ENCODE results near the gene MON2.

Gene MON2

DNA sequence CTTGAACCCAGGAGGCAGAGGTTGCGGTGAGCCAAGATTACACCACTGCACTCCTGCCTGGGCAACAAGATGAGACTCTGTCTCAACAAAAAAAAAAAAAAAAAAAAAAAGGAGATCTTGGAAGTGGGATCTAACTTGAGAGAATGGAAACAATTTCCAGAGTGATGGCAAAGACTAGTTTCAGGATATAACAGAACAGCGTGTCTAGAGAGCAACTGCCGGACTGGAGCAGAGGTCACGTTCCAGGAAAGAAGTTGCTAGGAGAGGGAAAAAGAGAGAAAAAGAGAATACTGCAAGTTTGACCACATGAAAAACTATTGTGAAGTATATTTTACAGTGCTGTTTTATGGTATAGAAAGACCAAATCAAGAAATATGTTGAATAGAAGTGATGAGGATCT is 118.0 kb downstream of the MON2 start:
- no peaks in the 10 kb centered on the region for H3K9me3 ChIP-seq (ENCODE audit: control insufficient read depth, low read length)
- 91% methylated on average over 3 of the region's 4 CpGs for WGBS
- no peak overlapping the region for H2BK15ac ChIP-seq (ENCODE audit: low read depth, poor library complexity, severe bottlenecking)
- H3K4me3 ChIP-seq (ENCODE audit: insufficient read depth in 1 of 2, low read depth in 1 of 2, low read length in 2 of 2) = no peak overlapping the region
- no peak overlapping the region for H2AK5ac ChIP-seq (ENCODE audit: low read length, severe bottlenecking)
- H3K27ac ChIP-seq (ENCODE audit: low read length, poor library complexity, severe bottlenecking) = no peak overlapping the region
- no peak overlapping the region for H2BK5ac ChIP-seq (ENCODE audit: low read depth, low read length, poor library complexity, severe bottlenecking)
- peaks cover 0 to 46% of the 10 kb centered on the region in 2 experiments for H3K36me3 ChIP-seq (ENCODE audit: control insufficient read depth in 1 of 2, insufficient read depth in 2 of 2, low read depth in 1 of 2, low read length in 2 of 2)
- DNase-seq = no peak
- peaks cover 2% of the 10 kb centered on the region for H3K79me1 ChIP-seq (replicated peaks; ENCODE audit: low read length, poor library complexity, severe bottlenecking)
- no peak overlapping the region for H3K18ac ChIP-seq (ENCODE audit: low read depth in 1 of 2, low read length in 2 of 2)
- H3K23ac ChIP-seq (ENCODE audit: low read length in 2 of 2) = no peak overlapping the region
- no peaks in the 10 kb centered on the region for H3K4me1 ChIP-seq (ENCODE audit: control insufficient read depth, insufficient read depth, low read depth, low read length)
- no peak overlapping the region for H3K4me2 ChIP-seq (ENCODE audit: low read length, poor library complexity, severe bottlenecking)
- H4K91ac ChIP-seq (ENCODE audit: low read length) = no peak overlapping the region
- H3K14ac ChIP-seq (ENCODE audit: low read length in 2 of 2) = no peak overlapping the region
- H2AFZ ChIP-seq (ENCODE audit: low read depth, low read length) = no peak overlapping the region
- H4K8ac ChIP-seq (ENCODE audit: low read length) = no peak overlapping the region
- H3K27me3 ChIP-seq (ENCODE audit: control insufficient read depth in 1 of 2, insufficient read depth in 1 of 2, low read length in 2 of 2) = no peaks in the 10 kb centered on the region
- no peak overlapping the region for H2BK120ac ChIP-seq (ENCODE audit: low read depth, low read length)
- H3K9ac ChIP-seq (ENCODE audit: low read length) = no peak overlapping the region
- H3K4ac ChIP-seq (ENCODE audit: low read depth in 1 of 2, low read length in 2 of 2) = no peak overlapping the region
- H2BK12ac ChIP-seq (ENCODE audit: low read length in 2 of 2) = no peak overlapping the region

DNA sequence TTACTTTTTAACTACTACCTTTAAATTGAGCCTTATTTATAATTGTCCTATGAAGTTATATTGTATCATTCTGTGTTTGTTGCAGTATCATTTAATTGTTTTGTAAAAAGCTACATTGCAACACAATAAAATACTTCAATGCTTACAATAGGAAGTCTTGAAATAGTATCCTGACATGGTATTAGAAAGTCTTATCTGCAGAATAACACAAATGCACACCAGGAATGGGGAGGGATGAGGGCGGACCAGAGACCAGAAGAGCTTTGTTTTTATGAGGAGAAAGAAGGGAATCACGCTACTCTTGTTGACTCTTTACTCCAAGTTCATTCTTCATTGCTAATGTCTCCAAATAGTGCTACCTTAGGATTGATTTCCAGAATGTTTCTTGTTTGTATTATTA is 120.2 kb downstream of the MON2 start:
- no peak overlapping the region for H3K4me3 ChIP-seq (ENCODE audit: insufficient read depth in 1 of 2, low read depth in 1 of 2, low read length in 2 of 2)
- no peak overlapping the region for H2BK12ac ChIP-seq (ENCODE audit: low read length in 2 of 2)
- no peak overlapping the region for H3K9ac ChIP-seq (ENCODE audit: low read length)
- no peaks in the 10 kb centered on the region for H3K27me3 ChIP-seq (ENCODE audit: control insufficient read depth in 1 of 2, insufficient read depth in 1 of 2, low read length in 2 of 2)
- no peak for DNase-seq
- H3K9me3 ChIP-seq (ENCODE audit: control insufficient read depth, low read length) = no peaks in the 10 kb centered on the region
- no peak overlapping the region for H2BK5ac ChIP-seq (ENCODE audit: low read depth, low read length, poor library complexity, severe bottlenecking)
- H4K8ac ChIP-seq (ENCODE audit: low read length) = no peak overlapping the region
- no peak overlapping the region for H2BK15ac ChIP-seq (ENCODE audit: low read depth, poor library complexity, severe bottlenecking)
- H2BK120ac ChIP-seq (ENCODE audit: low read depth, low read length) = no peak overlapping the region
- no peak overlapping the region for H3K4ac ChIP-seq (ENCODE audit: low read depth in 1 of 2, low read length in 2 of 2)
- H4K91ac ChIP-seq (ENCODE audit: low read length) = no peak overlapping the region
- no peak overlapping the region for H3K4me2 ChIP-seq (ENCODE audit: low read length, poor library complexity, severe bottlenecking)
- H3K36me3 ChIP-seq (ENCODE audit: control insufficient read depth in 1 of 2, insufficient read depth in 2 of 2, low read depth in 1 of 2, low read length in 2 of 2) = peaks cover 3 to 66% of the 10 kb centered on the region in 2 experiments
- H2AFZ ChIP-seq (ENCODE audit: low read depth, low read length) = no peak overlapping the region
- peaks cover 2% of the 10 kb centered on the region for H3K79me1 ChIP-seq (replicated peaks; ENCODE audit: low read length, poor library complexity, severe bottlenecking)
- no peak overlapping the region for H3K23ac ChIP-seq (ENCODE audit: low read length in 2 of 2)
- whole genome bisulfite sequencing = 100% methylated on average over 2 of the region's 2 CpGs
- H2AK5ac ChIP-seq (ENCODE audit: low read length, severe bottlenecking) = no peak overlapping the region
- no peak overlapping the region for H3K27ac ChIP-seq (ENCODE audit: low read length, poor library complexity, severe bottlenecking)
- no peak overlapping the region for H3K14ac ChIP-seq (ENCODE audit: low read length in 2 of 2)
- H3K4me1 ChIP-seq (ENCODE audit: control insufficient read depth, insufficient read depth, low read depth, low read length) = no peaks in the 10 kb centered on the region
- H3K18ac ChIP-seq (ENCODE audit: low read depth in 1 of 2, low read length in 2 of 2) = no peak overlapping the region

DNA sequence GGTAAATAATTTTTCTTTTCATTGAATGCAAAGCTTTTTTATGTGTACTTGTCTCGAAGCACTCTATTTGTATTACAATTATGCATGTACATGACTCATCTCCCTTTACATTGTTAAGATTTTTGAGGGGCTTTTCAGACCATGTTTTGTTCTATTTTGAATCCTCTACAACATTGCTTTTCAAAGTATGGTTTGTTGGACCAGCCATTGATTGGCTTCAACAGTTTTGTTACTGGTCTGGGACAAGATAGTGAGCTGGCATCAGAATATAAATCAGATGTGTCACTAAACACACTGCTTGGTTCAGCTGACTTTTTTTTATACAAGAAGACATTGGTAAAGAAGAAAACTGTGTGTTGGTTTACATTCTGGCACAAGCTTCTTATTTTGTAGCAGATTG is 122.3 kb downstream of the MON2 start:
- DNase-seq = peak; percentile 9
- no peak overlapping the region for H2AFZ ChIP-seq (ENCODE audit: low read depth, low read length)
- H3K79me1 ChIP-seq (replicated peaks; ENCODE audit: low read length, poor library complexity, severe bottlenecking) = no peaks in the 10 kb centered on the region
- H3K18ac ChIP-seq (ENCODE audit: low read depth in 1 of 2, low read length in 2 of 2) = no peak overlapping the region
- no CpG with 5 or more reads among the region's 1 CpG for WGBS
- H3K27ac ChIP-seq (ENCODE audit: low read length, poor library complexity, severe bottlenecking) = no peak overlapping the region
- H2BK15ac ChIP-seq (ENCODE audit: low read depth, poor library complexity, severe bottlenecking) = no peak overlapping the region
- no peak overlapping the region for H3K4me3 ChIP-seq (ENCODE audit: insufficient read depth in 1 of 2, low read depth in 1 of 2, low read length in 2 of 2)
- H4K91ac ChIP-seq (ENCODE audit: low read length) = no peak overlapping the region
- no peak overlapping the region for H3K4ac ChIP-seq (ENCODE audit: low read depth in 1 of 2, low read length in 2 of 2)
- no peak overlapping the region for H2BK12ac ChIP-seq (ENCODE audit: low read length in 2 of 2)
- H3K9me3 ChIP-seq (ENCODE audit: control insufficient read depth, low read length) = no peaks in the 10 kb centered on the region
- H2BK120ac ChIP-seq (ENCODE audit: low read depth, low read length) = no peak overlapping the region
- no peak overlapping the region for H3K9ac ChIP-seq (ENCODE audit: low read length)
- H2BK5ac ChIP-seq (ENCODE audit: low read depth, low read length, poor library complexity, severe bottlenecking) = no peak overlapping the region
- no peak overlapping the region for H3K4me2 ChIP-seq (ENCODE audit: low read length, poor library complexity, severe bottlenecking)
- H3K14ac ChIP-seq (ENCODE audit: low read length in 2 of 2) = no peak overlapping the region
- H3K4me1 ChIP-seq (ENCODE audit: control insufficient read depth, insufficient read depth, low read depth, low read length) = no peaks in the 10 kb centered on the region
- H3K23ac ChIP-seq (ENCODE audit: low read length in 2 of 2) = no peak overlapping the region
- H2AK5ac ChIP-seq (ENCODE audit: low read length, severe bottlenecking) = no peak overlapping the region
- no peak overlapping the region for H4K8ac ChIP-seq (ENCODE audit: low read length)
- H3K36me3 ChIP-seq (ENCODE audit: control insufficient read depth in 1 of 2, insufficient read depth in 2 of 2, low read depth in 1 of 2, low read length in 2 of 2) = peaks cover 3 to 75% of the 10 kb centered on the region in 2 experiments
- H3K27me3 ChIP-seq (ENCODE audit: control insufficient read depth in 1 of 2, insufficient read depth in 1 of 2, low read length in 2 of 2) = no peaks in the 10 kb centered on the region

DNA sequence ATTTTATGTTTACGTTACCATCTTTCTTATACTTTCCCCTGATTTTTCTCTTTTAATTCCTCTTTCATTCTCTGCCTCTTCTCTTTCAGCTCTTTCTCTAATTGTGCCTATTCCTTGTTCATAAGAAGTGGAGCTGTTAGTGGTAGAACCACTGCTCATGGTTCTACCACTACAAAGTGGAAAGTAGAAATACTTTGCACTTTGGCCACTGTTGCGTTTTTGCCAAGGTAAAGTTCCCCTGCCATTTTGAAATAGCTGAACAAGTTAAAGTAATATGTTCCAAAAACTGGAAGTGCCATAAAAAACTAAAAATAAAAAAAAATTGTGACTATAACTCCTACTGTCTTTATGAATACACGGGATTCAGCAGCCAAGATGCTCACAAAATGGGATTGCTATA is 130.6 kb downstream of the MON2 start:
- H3K36me3 ChIP-seq (ENCODE audit: control insufficient read depth in 1 of 2, insufficient read depth in 2 of 2, low read depth in 1 of 2, low read length in 2 of 2) = peaks cover 0 to 22% of the 10 kb centered on the region in 2 experiments
- H2BK5ac ChIP-seq (ENCODE audit: low read depth, low read length, poor library complexity, severe bottlenecking) = no peak overlapping the region
- H4K8ac ChIP-seq (ENCODE audit: low read length) = no peak overlapping the region
- H3K23ac ChIP-seq (ENCODE audit: low read length in 2 of 2) = no peak overlapping the region
- H3K79me1 ChIP-seq (replicated peaks; ENCODE audit: low read length, poor library complexity, severe bottlenecking) = no peaks in the 10 kb centered on the region
- 100% methylated on average over 2 of the region's 3 CpGs for WGBS
- no peak overlapping the region for H2BK12ac ChIP-seq (ENCODE audit: low read length in 2 of 2)
- no peak overlapping the region for H3K4ac ChIP-seq (ENCODE audit: low read depth in 1 of 2, low read length in 2 of 2)
- H3K18ac ChIP-seq (ENCODE audit: low read depth in 1 of 2, low read length in 2 of 2) = no peak overlapping the region
- H3K27me3 ChIP-seq (ENCODE audit: control insufficient read depth in 1 of 2, insufficient read depth in 1 of 2, low read length in 2 of 2) = no peaks in the 10 kb centered on the region
- no peak overlapping the region for H3K27ac ChIP-seq (ENCODE audit: low read length, poor library complexity, severe bottlenecking)
- no peak overlapping the region for H2BK15ac ChIP-seq (ENCODE audit: low read depth, poor library complexity, severe bottlenecking)
- no peak for DNase-seq
- H2BK120ac ChIP-seq (ENCODE audit: low read depth, low read length) = no peak overlapping the region
- no peak overlapping the region for H3K4me2 ChIP-seq (ENCODE audit: low read length, poor library complexity, severe bottlenecking)
- H3K4me3 ChIP-seq (ENCODE audit: insufficient read depth in 1 of 2, low read depth in 1 of 2, low read length in 2 of 2) = no peak overlapping the region
- no peak overlapping the region for H2AFZ ChIP-seq (ENCODE audit: low read depth, low read length)
- no peak overlapping the region for H3K14ac ChIP-seq (ENCODE audit: low read length in 2 of 2)
- no peak overlapping the region for H4K91ac ChIP-seq (ENCODE audit: low read length)
- no peaks in the 10 kb centered on the region for H3K9me3 ChIP-seq (ENCODE audit: control insufficient read depth, low read length)
- H2AK5ac ChIP-seq (ENCODE audit: low read length, severe bottlenecking) = no peak overlapping the region
- no peak overlapping the region for H3K9ac ChIP-seq (ENCODE audit: low read length)
- H3K4me1 ChIP-seq (ENCODE audit: control insufficient read depth, insufficient read depth, low read depth, low read length) = no peaks in the 10 kb centered on the region

Data from mesenchymal stem cell (in vitro differentiated cells and primary cell).